Left hindlimb (tissue), 1 donor: ENCODE results near the gene BICD1.

ENCODE experiments used
- DNase-seq: peaks from one replicate; pipeline ENCODE4 v3.0.0-alpha.2; 2018

Gene BICD1

GRCh38 chr12:32285489-32285888 lies 178.8 kb downstream of the BICD1 start:
- no peak for DNase-seq

- no peak for DNase-seq
These were observed 183.8 kb downstream of the BICD1 start for GRCh38 chr12:32290411-32290810.

- DNase-seq: no peak
These were observed 185.5 kb downstream of the BICD1 start for GRCh38 chr12:32292151-32292550.

GRCh38 chr12:32293808-32294419 lies 187.3 kb downstream of the BICD1 start:
- no peak for DNase-seq

- DNase-seq: no peak
These were observed 189.9 kb downstream of the BICD1 start for GRCh38 chr12:32296567-32296966.

GRCh38 chr12:32298917-32299316 lies 192.3 kb downstream of the BICD1 start:
- no peak for DNase-seq

GRCh38 chr12:32301216-32301615 lies 194.6 kb downstream of the BICD1 start:
- DNase-seq: no peak

- no peak for DNase-seq
These were observed 195.8 kb downstream of the BICD1 start for GRCh38 chr12:32302218-32303173.

GRCh38 chr12:32303174-32303549 lies 196.5 kb downstream of the BICD1 start:
- no peak for DNase-seq

- no peak for DNase-seq
These were observed 198.5 kb downstream of the BICD1 start for GRCh38 chr12:32305163-32305562.

GRCh38 chr12:32307326-32307725 lies 200.7 kb downstream of the BICD1 start:
- DNase-seq: no peak

GRCh38 chr12:32309811-32310736 lies 203.4 kb downstream of the BICD1 start:
- no peak for DNase-seq

- DNase-seq: no peak
These were observed 205.5 kb downstream of the BICD1 start for GRCh38 chr12:32312049-32312670.

- DNase-seq: no peak
These were observed 215.7 kb downstream of the BICD1 start for GRCh38 chr12:32322354-32322753.

GRCh38 chr12:32331133-32331532 lies 224.5 kb downstream of the BICD1 start:
- no peak for DNase-seq

- DNase-seq: no peak
These were observed 225.8 kb downstream of the BICD1 start for GRCh38 chr12:32332446-32332845.

GRCh38 chr12:32334371-32334777 lies 227.7 kb downstream of the BICD1 start:
- DNase-seq: no peak

GRCh38 chr12:32336261-32336660 lies 229.6 kb downstream of the BICD1 start:
- no peak for DNase-seq

- no peak for DNase-seq
These were observed 236.8 kb downstream of the BICD1 start for GRCh38 chr12:32343496-32343895.

- DNase-seq: no peak
These were observed 237.4 kb downstream of the BICD1 start for GRCh38 chr12:32344047-32344446.

- DNase-seq: no peak
These were observed 246.9 kb downstream of the BICD1 start for GRCh38 chr12:32353540-32353939.

- no peak for DNase-seq
These were observed 251.1 kb downstream of the BICD1 start for GRCh38 chr12:32357601-32358249.
